Activated CD8-positive, alpha-beta memory T cell treated with anti-CD3 and anti-CD28 coated beads, Interleukin-2, amount 10 ng/mL, durations not matched to agents 7 days and 5 days (primary cell): ENCODE data around the gene TTC38. TPM values are rescaled to one million over a fixed set of nuclear protein-coding genes. Genes with fewer than 3 reads are reported as not detected.

Experiments
- ATAC-seq: fragments of 150-1000 bp; cut with Tn5 transposase; one replicate; pipeline ENCODE4 v1.10.0; 2021; ENCODE audit warnings: moderate library complexity
- CTCF ChIA-PET: fragments of 350-600 bp; sonication (Branson Sonifier 250); formaldehyde crosslinking; loops from one replicate; lab custom pipeline; 2021; ENCODE audit warnings: antibody characterized with exemption; lab: Charles Lee
- DNase-seq: peaks from one replicate; pipeline ENCODE4 v3.0.0-alpha.2; 2020
- H3K27ac Mint-ChIP-seq: one replicate; pipeline ENCODE4 v1.8.0; 2021; ENCODE audit warnings: mild to moderate bottlenecking, mixed read lengths
- H3K27me3 Mint-ChIP-seq: one replicate; pipeline ENCODE4 v1.8.0; 2021; ENCODE audit warnings: mixed read lengths
- H3K36me3 Mint-ChIP-seq: one replicate; pipeline ENCODE4 v1.8.0; 2021; ENCODE audit warnings: mild to moderate bottlenecking, mixed read lengths
- H3K4me1 Mint-ChIP-seq: one replicate; pipeline ENCODE4 v1.8.0; 2021; ENCODE audit warnings: mixed read lengths
- H3K4me3 Mint-ChIP-seq: one replicate; pipeline ENCODE4 v1.8.0; 2021; ENCODE audit warnings: mild to moderate bottlenecking, moderate library complexity, mixed read lengths
- H3K9me3 Mint-ChIP-seq: one replicate; pipeline ENCODE4 v1.8.0; 2022; ENCODE audit warnings: low read depth, mixed read lengths
- total RNA-seq, 2 experiments: library from RNA; stranded (reverse); gene quantifications; one replicate each; pipeline ENCODE4 v1.2.3, GENCODE V29; 2021

Gene TTC38
- total RNA-seq, 2 experiments from 2014 or later = 35.3 to 37.1 TPM

DNA sequence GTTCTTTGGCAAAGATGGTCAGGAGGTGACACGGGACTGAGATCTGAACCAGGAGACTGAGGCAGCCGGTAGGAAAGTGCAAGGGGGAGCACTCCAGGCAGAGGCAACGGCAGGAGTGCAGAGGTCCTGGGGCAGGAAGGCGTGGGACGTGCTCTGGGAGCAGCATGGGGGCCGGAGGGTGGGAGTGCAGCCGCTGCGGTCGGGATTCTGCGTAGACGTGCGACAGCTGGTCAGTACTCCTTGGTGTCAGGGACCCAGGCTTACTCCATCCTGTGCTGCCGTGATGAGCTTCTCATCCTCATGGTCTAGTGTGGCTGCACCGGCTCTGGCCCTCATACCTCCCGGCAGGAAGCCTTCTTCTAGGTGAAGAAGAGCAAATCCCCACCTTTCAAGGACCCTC lies 50.8 kb downstream of the TTC38 start:
- Mint-ChIP-seq H3K27me3 (no peaks in the 10 kb centered on the region), H3K36me3 (peaks cover 56% of the 10 kb centered on the region), H3K27ac (no peak overlapping the region), H3K4me3 (no peak overlapping the region), H3K4me1 (no peaks in the 10 kb centered on the region), H3K9me3 (no peaks in the 10 kb centered on the region)
- CTCF ChIA-PET = interaction anchor here (1.3 to 1.5 kb wide), 2 partner anchors 197 to 312 kb away, joined by 3 read pairs; no protein-coding TSS in a partner anchor
- DNase-seq = no peak
- ATAC-seq = no peak

DNA sequence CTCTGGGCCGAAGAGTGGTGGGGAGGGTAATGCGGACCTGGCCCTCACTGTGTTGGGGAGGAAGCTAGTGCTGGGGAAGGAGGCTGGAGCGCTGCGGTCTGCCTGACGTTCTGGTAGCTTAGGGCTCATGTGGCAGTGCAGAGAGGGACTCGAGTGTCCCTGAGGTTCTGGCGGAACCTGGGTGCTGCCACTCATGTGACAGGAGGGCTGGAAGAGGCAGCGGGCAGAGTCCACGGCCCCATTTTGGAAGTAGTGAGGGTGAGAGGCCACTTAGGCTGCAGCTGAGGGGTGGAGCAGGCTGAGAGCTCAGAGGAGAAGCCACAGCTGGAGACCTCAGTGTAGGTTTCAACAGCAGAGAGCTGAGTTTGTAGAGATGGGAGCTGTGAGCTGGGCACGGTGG lies 51.5 kb downstream of the TTC38 start:
- Mint-ChIP-seq H3K4me3 (no peak overlapping the region), H3K27me3 (no peaks in the 10 kb centered on the region), H3K4me1 (no peaks in the 10 kb centered on the region), H3K36me3 (peaks cover 60% of the 10 kb centered on the region), H3K27ac (no peak overlapping the region), H3K9me3 (no peaks in the 10 kb centered on the region)
- ATAC-seq = no peak
- CTCF ChIA-PET = interaction anchor here (1.5 kb wide), 1 partner anchor 313 kb away, joined by 3 read pairs; no protein-coding TSS in a partner anchor
- no peak for DNase-seq

- H3K4me3 Mint-ChIP-seq = no peak overlapping the region
- CTCF ChIA-PET = interaction anchor here (1.0 kb wide), 1 partner anchor 10 kb away, joined by 3 read pairs; no protein-coding TSS in a partner anchor
- no peak overlapping the region for H3K27ac Mint-ChIP-seq
- no peaks in the 10 kb centered on the region for H3K4me1 Mint-ChIP-seq
- H3K9me3 Mint-ChIP-seq = no peaks in the 10 kb centered on the region
- H3K27me3 Mint-ChIP-seq = no peaks in the 10 kb centered on the region
- peaks cover 61% of the 10 kb centered on the region for H3K36me3 Mint-ChIP-seq
- ATAC-seq (no peak), DNase-seq (no peak)
These were observed 52.4 kb downstream of the TTC38 start for GRCh38 chr22:46320166-46320710.

DNA sequence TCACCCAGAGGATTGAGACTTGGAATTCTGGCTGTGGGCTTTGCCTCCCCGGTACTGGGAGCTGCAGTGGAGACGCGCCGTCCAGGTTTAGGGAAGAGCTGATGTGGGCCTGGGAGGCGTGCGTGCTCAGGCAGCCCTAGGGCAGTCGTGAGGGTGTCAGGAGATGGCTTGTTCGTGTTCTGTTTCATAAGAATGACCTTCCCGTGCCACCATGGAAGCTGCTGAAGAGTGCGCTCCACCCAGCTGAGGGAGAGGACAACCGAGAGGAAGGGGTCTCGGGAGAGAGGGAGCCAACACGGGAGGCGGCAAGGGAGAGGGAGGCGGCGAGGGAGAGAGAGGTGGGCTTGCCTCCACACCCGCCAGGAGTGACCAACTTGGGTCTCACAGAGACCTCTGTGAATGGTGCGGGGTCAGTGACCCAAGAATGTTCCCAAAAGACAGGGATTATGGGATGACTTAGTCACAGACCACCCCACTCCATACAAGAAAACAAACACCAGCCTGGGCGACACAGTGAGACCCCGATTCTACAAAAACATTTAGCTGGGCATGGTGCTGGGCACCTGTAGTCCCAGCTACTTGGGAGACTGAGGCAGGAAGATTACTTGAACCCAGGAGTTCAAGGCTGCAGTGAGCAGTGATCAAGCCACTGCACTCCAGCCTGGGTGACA lies 53.0 kb downstream of the TTC38 start:
- H3K4me1 Mint-ChIP-seq = no peaks in the 10 kb centered on the region
- H3K4me3 Mint-ChIP-seq = no peak overlapping the region
- H3K27me3 Mint-ChIP-seq = no peaks in the 10 kb centered on the region
- no peaks in the 10 kb centered on the region for H3K9me3 Mint-ChIP-seq
- H3K27ac Mint-ChIP-seq = no peak overlapping the region
- peaks cover 60% of the 10 kb centered on the region for H3K36me3 Mint-ChIP-seq
- CTCF ChIA-PET = interaction anchor here (1.0 kb wide), 1 partner anchor 10 kb away, joined by 3 read pairs; no protein-coding TSS in a partner anchor
- no peak for ATAC-seq
- no peak for DNase-seq

DNA sequence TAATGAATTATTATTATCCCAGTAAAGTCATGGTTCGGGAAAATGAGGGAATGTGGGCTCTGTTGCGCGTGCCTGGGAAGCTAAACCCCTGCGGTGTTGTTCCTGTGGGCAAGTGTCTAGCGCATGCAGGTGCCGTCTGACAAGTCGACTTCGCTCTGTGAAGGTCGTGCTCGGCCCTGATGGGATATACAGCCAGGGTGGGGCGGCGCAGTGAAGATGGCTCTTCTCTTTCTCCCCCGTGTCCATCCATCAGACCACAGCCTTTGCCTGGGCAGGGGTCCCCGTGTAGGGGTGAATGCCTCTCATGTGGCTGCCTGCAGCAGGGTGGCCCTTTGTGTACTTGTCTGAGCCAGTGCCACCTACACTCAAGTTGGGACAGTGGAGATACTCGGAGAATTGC lies 54.9 kb downstream of the TTC38 start:
- H3K27me3 Mint-ChIP-seq = no peaks in the 10 kb centered on the region
- no peaks in the 10 kb centered on the region for H3K4me1 Mint-ChIP-seq
- H3K9me3 Mint-ChIP-seq = no peaks in the 10 kb centered on the region
- no peak for DNase-seq
- CTCF ChIA-PET = interaction anchor here (1.1 kb wide), 1 partner anchor 8 kb away, joined by 3 read pairs; no protein-coding TSS in a partner anchor
- H3K4me3 Mint-ChIP-seq = no peak overlapping the region
- no peak overlapping the region for H3K27ac Mint-ChIP-seq
- H3K36me3 Mint-ChIP-seq = peaks cover 57% of the 10 kb centered on the region
- ATAC-seq = no peak

GRCh38 chr22:46323162-46323561 lies 55.4 kb downstream of the TTC38 start:
- no peak overlapping the region for H3K4me3 Mint-ChIP-seq
- H3K36me3 Mint-ChIP-seq = peaks cover 53% of the 10 kb centered on the region
- DNase-seq = no peak
- no peak overlapping the region for H3K27ac Mint-ChIP-seq
- no peaks in the 10 kb centered on the region for H3K9me3 Mint-ChIP-seq
- ATAC-seq = no peak
- no peaks in the 10 kb centered on the region for H3K4me1 Mint-ChIP-seq
- CTCF ChIA-PET = interaction anchor here (1.0 to 1.1 kb wide), 2 partner anchors 9 to 317 kb away, joined by 3 read pairs; no protein-coding TSS in a partner anchor
- H3K27me3 Mint-ChIP-seq = no peaks in the 10 kb centered on the region

DNA sequence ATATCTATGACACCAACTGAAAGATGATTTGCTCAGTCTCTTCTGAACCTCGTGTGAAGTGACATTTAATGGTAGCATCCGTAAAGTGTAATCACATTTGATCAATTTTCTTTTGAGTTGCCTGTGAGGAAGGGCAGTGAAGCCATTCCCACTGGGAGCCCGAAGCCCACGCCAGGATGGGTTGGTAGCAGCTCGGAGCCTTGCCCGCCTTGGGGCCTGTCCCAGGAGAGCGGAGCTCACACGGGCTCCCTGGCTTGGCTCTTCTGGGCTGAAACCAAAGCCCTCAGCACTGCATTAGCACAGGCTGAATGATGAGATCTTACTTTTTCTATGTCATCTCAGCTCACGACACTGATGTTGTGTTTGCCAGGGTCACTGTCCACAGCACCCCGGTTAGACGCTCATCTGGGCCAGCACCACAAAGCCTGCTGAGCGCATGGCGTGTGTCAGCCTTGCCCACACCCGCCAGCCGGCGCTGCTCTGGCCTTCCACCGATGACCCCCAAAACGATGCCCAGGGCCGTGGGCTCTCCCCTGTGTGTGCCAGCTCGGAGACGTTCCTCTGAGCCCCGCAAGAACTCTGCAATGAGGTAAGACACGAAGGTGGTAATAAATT lies 58.4 kb downstream of the TTC38 start:
- Mint-ChIP-seq H3K36me3 (peaks cover 54% of the 10 kb centered on the region), H3K27me3 (no peaks in the 10 kb centered on the region), H3K27ac (no peak overlapping the region), H3K9me3 (no peaks in the 10 kb centered on the region), H3K4me1 (no peaks in the 10 kb centered on the region), H3K4me3 (no peak overlapping the region)
- ATAC-seq (no peak), DNase-seq (no peak)
- CTCF ChIA-PET = no interaction called here

GRCh38 chr22:46327691-46328465 lies 60.1 kb downstream of the TTC38 start:
- no peak overlapping the region for H3K4me3 Mint-ChIP-seq
- peaks cover 47% of the 10 kb centered on the region for H3K36me3 Mint-ChIP-seq

DNA sequence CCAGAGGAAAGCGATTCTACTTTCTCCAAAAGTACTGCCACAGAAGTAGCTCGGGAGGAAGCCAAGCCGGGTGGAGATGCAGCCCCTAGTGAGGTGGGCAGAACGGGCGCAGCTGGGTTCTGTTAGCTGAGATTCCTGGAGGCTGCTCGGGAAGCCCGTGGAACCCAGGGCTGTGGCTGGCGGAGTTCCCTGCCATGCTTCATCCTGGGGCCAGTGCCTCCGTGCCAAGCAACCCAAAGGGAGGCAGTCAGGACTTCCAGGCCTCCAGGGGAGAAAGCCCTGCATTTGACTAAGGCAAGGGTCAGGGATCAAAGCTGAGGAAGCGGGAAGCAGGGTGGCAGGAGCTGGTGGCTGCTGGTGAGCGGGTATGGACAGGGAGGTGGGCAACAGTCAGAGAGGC lies 61.0 kb downstream of the TTC38 start:
- ATAC-seq (no peak), DNase-seq (no peak)
- H3K27me3 Mint-ChIP-seq = no peaks in the 10 kb centered on the region
- H3K4me1 Mint-ChIP-seq = no peaks in the 10 kb centered on the region
- no peak overlapping the region for H3K27ac Mint-ChIP-seq
- H3K36me3 Mint-ChIP-seq = peaks cover 51% of the 10 kb centered on the region
- H3K9me3 Mint-ChIP-seq = no peaks in the 10 kb centered on the region
- CTCF ChIA-PET = no interaction called here
- no peak overlapping the region for H3K4me3 Mint-ChIP-seq

More at GRCh38 chr22:46327691-46328465, 60.1 kb downstream of the TTC38 start:
- no peaks in the 10 kb centered on the region for H3K27me3 Mint-ChIP-seq
- DNase-seq (no peak), ATAC-seq (no peak)
- no peaks in the 10 kb centered on the region for H3K4me1 Mint-ChIP-seq
- H3K27ac Mint-ChIP-seq = no peak overlapping the region
- CTCF ChIA-PET = no interaction called here
- no peaks in the 10 kb centered on the region for H3K9me3 Mint-ChIP-seq

DNA sequence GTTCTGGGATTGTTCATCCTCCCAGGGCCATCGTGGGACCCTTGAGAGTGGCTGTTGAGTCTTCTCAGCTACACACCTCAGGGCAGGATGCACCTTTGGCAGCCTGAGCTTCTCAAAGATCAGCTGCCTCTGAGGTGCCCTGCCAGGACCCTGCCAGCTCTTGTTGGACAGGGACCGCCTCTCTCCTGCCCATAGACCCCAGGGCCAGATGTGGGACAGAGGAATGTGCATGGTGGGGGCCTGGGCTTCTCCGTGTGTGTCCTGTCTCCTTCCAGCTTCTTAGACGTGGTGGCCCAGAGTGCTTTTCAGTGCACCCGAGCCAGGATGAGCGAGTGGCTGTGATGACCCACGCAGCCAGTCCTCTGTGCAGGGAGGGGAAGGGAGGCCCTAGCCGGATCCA lies 61.8 kb downstream of the TTC38 start:
- Mint-ChIP-seq H3K36me3 (peaks cover 45% of the 10 kb centered on the region), H3K27me3 (no peaks in the 10 kb centered on the region), H3K4me1 (peaks cover 5% of the 10 kb centered on the region), H3K9me3 (no peaks in the 10 kb centered on the region), H3K4me3 (no peak overlapping the region), H3K27ac (no peak overlapping the region)
- DNase-seq (no peak), ATAC-seq (no peak)
- CTCF ChIA-PET = no interaction called here

DNA sequence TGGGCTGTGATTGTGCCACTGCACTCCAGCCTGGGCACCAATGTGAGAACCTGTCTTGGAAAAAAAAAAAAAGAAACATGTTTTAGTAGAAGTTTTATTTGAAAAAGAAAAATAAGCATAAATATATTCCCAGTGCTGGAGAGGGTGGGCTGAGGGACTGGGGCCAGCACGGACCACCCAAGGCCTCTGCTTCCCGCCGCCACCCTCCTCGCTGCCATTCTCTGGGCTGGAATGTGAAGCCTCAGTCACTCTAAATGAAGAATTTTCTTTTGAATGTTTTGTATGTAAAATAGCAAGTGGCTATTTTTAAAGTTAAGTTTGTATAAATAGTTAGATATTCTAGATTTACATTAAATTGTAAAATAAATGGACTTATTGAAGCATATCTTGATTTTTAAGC lies 62.6 kb downstream of the TTC38 start:
- CTCF ChIA-PET = interaction anchor here (1.0 to 1.4 kb wide), 2 partner anchors 10 to 37 kb away, joined by 3 read pairs; no protein-coding TSS in a partner anchor

GRCh38 chr22:46331496-46331895 lies 63.7 kb downstream of the TTC38 start:
- peaks cover 39% of the 10 kb centered on the region for H3K36me3 Mint-ChIP-seq
- CTCF ChIA-PET = interaction anchor here (1.4 kb wide), 1 partner anchor 36 kb away, joined by 3 read pairs; no protein-coding TSS in a partner anchor
- no peaks in the 10 kb centered on the region for H3K27me3 Mint-ChIP-seq
- H3K4me1 Mint-ChIP-seq = peaks cover 11% of the 10 kb centered on the region
- no peak overlapping the region for H3K27ac Mint-ChIP-seq
- no peak overlapping the region for H3K4me3 Mint-ChIP-seq
- ATAC-seq = no peak
- H3K9me3 Mint-ChIP-seq = no peaks in the 10 kb centered on the region
- no peak for DNase-seq

More for the DNA sequence above, 62.6 kb downstream of the TTC38 start:
- Mint-ChIP-seq H3K27me3 (no peaks in the 10 kb centered on the region), H3K4me1 (peaks cover 9% of the 10 kb centered on the region), H3K27ac (no peak overlapping the region), H3K4me3 (no peak overlapping the region), H3K9me3 (no peaks in the 10 kb centered on the region), H3K36me3 (peaks cover 44% of the 10 kb centered on the region)
- no peak for ATAC-seq
- no peak for DNase-seq
